HepG2 (cell line): ENCODE measurements around the gene FOXK2. TPM values are rescaled to one million over a fixed set of nuclear protein-coding genes. Genes with fewer than 3 reads are reported as not detected.

Experiments
- ATAC-seq: fragments of 200-7000 bp; cut with Tn5 transposase; 3 replicates; pipeline ENCODE4 v1.9.1; 2020; ENCODE audit warnings: mild to moderate bottlenecking, moderate library complexity
- BruUV-seq: library from RNA; stranded (reverse); fragments of 400-500 nt; replicated peaks from 2 replicates; lab custom pipeline; 2021; lab: Mats Ljungman, UMichigan
- CTCF ChIA-PET: fragments of 300-600 bp; formaldehyde crosslinking; extraction: SDS; loops from one replicate; lab custom pipeline; 2021; ENCODE audit warnings: low total read pairs, inconsistent platforms, low intra/inter-chr PET ratio; lab: Yijun Ruan, JAX
- POLR2A ChIA-PET: fragments of 350-600 bp; sonication (Branson Sonifier 250); formaldehyde crosslinking; loops from one replicate; lab custom pipeline; 2020; ENCODE audit warnings: antibody characterized with exemption, inconsistent platforms; lab: Yijun Ruan, JAX
- DNase-seq: peaks from one replicate; pipeline ENCODE4 v3.0.0-alpha.2; 2015; ENCODE audit warnings: low spot score
- FAIRE-seq: peaks from 3 replicates; lab custom pipeline; 2011; peaks lifted over from hg19 to GRCh38; lab: Jason Lieb, UNC
- H2AFZ ChIP-seq: one replicate; pipeline ENCODE4 v1.6.1; 2011; ENCODE audit warnings: low read length, inconsistent platforms
- H3K27ac ChIP-seq: fragments of 300-600 bp; 3 replicates; pipeline ENCODE4 v1.8.0; 2011; ENCODE audit warnings: mixed run types, mild to moderate bottlenecking, mixed read lengths, low read length, inconsistent platforms; ENCODE audit not compliant: insufficient read depth; ENCODE audit errors: extremely low read length
- H3K27me3 ChIP-seq, 2 experiments: fragments of 200-600 bp in 1 of 2; 2 replicates in 1 of 2; 3 replicates in 1 of 2; pipeline versions ENCODE4 v1.6.0 to v1.8.0; 2011; ENCODE audit warnings: low read length in 2 of 2, mild to moderate bottlenecking in 2 of 2, moderate library complexity in 2 of 2, inconsistent platforms in 1 of 2; ENCODE audit not compliant: insufficient read depth in 2 of 2, control insufficient read depth in 1 of 2
- H3K36me3 ChIP-seq, 2 experiments: fragments of 200-600 bp in 1 of 2; replicated peaks in 1 of 2; 2 replicates in 1 of 2; 3 replicates in 1 of 2; pipeline versions ENCODE4 v1.5.1 to v1.8.0; 2011; ENCODE audit warnings: low read length in 2 of 2, inconsistent platforms in 1 of 2; ENCODE audit not compliant: insufficient read depth in 2 of 2, control insufficient read depth in 1 of 2
- H3K4me1 ChIP-seq: 2 replicates; pipeline ENCODE4 v1.5.1; 2012; ENCODE audit warnings: low read length, inconsistent platforms; ENCODE audit not compliant: insufficient read depth
- H3K4me2 ChIP-seq: 2 replicates; pipeline ENCODE4 v1.6.0; 2011; ENCODE audit warnings: low read depth, low read length, inconsistent platforms
- H3K4me3 ChIP-seq, 3 experiments: fragments of 200-600 bp in 1 of 3; sonication (generic), shearing (Covaris generic) in 1 of 3; replicated peaks in 1 of 3; 2 replicates each; pipeline ENCODE4 v1.5.1; 2011 to 2016; ENCODE audit warnings: low read length in 3 of 3, inconsistent platforms in 2 of 3, low read depth in 2 of 3, mild to moderate bottlenecking in 2 of 3, control low read depth in 1 of 3, mixed read lengths in 1 of 3; ENCODE audit not compliant: insufficient read depth in 1 of 3
- H3K79me2 ChIP-seq: one replicate; pipeline ENCODE4 v1.6.1; 2011; ENCODE audit warnings: low read length, inconsistent platforms; ENCODE audit not compliant: insufficient read depth
- H3K9ac ChIP-seq: 2 replicates; pipeline ENCODE4 v1.6.0; 2011; ENCODE audit warnings: mild to moderate bottlenecking, low read depth, low read length, inconsistent platforms; ENCODE audit not compliant: insufficient read depth
- H3K9me3 ChIP-seq: 2 replicates; pipeline ENCODE4 v1.5.1; 2012; ENCODE audit warnings: mild to moderate bottlenecking, low read length
- H4K20me1 ChIP-seq: 2 replicates; pipeline ENCODE4 v1.6.0; 2011; ENCODE audit warnings: inconsistent platforms, mild to moderate bottlenecking, low read length, moderate library complexity; ENCODE audit not compliant: insufficient read depth
- CSRNP2 ChIP-seq: sonication (generic); formaldehyde crosslinking; conservative IDR thresholded peaks from 2 replicates; pipeline ENCODE4 v1.8.0; 2022; ENCODE audit warnings: low read depth, missing genetic modification reagents
- FOXA1 ChIP-seq, 2 experiments: fragments of 450-650 bp in 1 of 2; sonication (generic) in 1 of 2; formaldehyde crosslinking in 1 of 2; IDR thresholded peaks; 2 replicates each; pipeline versions ENCODE4 v1.4.0 to v1.6.1; 2016 to 2020; ENCODE audit warnings: missing genetic modification reagents in 1 of 2
- KDM5B ChIP-seq: sonication (generic); formaldehyde crosslinking; IDR thresholded peaks from 2 replicates; pipeline ENCODE4 v1.4.0; 2020; ENCODE audit warnings: missing genetic modification reagents, mild to moderate bottlenecking, borderline replicate concordance
- MYPOP ChIP-seq: sonication (generic); formaldehyde crosslinking; IDR thresholded peaks from 2 replicates; pipeline ENCODE4 v1.8.1; 2023; ENCODE audit warnings: mild to moderate bottlenecking, moderate library complexity, missing genetic modification reagents
- PAF1 ChIP-seq: IDR thresholded peaks from 2 replicates; pipeline ENCODE4 v1.6.1; 2016; ENCODE audit warnings: missing genetic modification reagents, missing compliant biosample characterization
- PITX1 ChIP-seq: sonication (generic); formaldehyde crosslinking; IDR thresholded peaks from 2 replicates; pipeline ENCODE4 v1.5.1; 2020; ENCODE audit warnings: mild to moderate bottlenecking, missing genetic modification reagents
- RXRB ChIP-seq: IDR thresholded peaks from 2 replicates; pipeline ENCODE4 v1.6.1; 2016; ENCODE audit warnings: borderline replicate concordance, missing genetic modification reagents, missing compliant biosample characterization
- SP2 ChIP-seq: sonication (generic); formaldehyde crosslinking; IDR thresholded peaks from 2 replicates; pipeline ENCODE4 v1.5.1; 2020; ENCODE audit warnings: mild to moderate bottlenecking, missing genetic modification reagents
- TCF7L2 ChIP-seq: IDR thresholded peaks from 2 replicates; pipeline ENCODE4 v1.6.1; 2011; ENCODE audit warnings: mild to moderate bottlenecking, low read depth, low read length, moderate library complexity
- ZNF362 ChIP-seq: sonication (generic); formaldehyde crosslinking; IDR thresholded peaks from 2 replicates; pipeline ENCODE4 v1.4.0; 2020; ENCODE audit warnings: missing genetic modification reagents, mild to moderate bottlenecking, borderline replicate concordance
- ZNF530 ChIP-seq: sonication (generic); formaldehyde crosslinking; IDR thresholded peaks from 2 replicates; pipeline ENCODE4 v1.5.0; 2020; ENCODE audit warnings: low read depth, mild to moderate bottlenecking, missing genetic modification reagents
- ZNF547 ChIP-seq: sonication (generic); formaldehyde crosslinking; IDR thresholded peaks from 2 replicates; pipeline ENCODE4 v1.5.1; 2020; ENCODE audit warnings: mild to moderate bottlenecking, missing genetic modification reagents
- ZNF674 ChIP-seq: sonication (generic); formaldehyde crosslinking; IDR thresholded peaks from 2 replicates; pipeline ENCODE4 v1.5.0; 2020; ENCODE audit warnings: low read depth, mild to moderate bottlenecking, missing genetic modification reagents
- ZNF704 ChIP-seq: sonication (generic); formaldehyde crosslinking; IDR thresholded peaks from 2 replicates; pipeline ENCODE4 v1.8.1; 2023; ENCODE audit warnings: mild to moderate bottlenecking, inconsistent platforms, moderate library complexity, missing genetic modification reagents, borderline replicate concordance
- ZNF740 ChIP-seq: sonication (generic); formaldehyde crosslinking; IDR thresholded peaks from 2 replicates; pipeline ENCODE4 v1.4.0; 2020; ENCODE audit warnings: missing genetic modification reagents
- WGBS: methylation state at CpG from one replicate; pipeline ENCODE4 v1.1.6; 2017; ENCODE audit warnings: low lambda C conversion rate; 5-methylcytosine and 5-hydroxymethylcytosine counted together
- in situ Hi-C: cut with HindIII; loops from 2 replicates; pipeline ENCODE4 v1.10.0; 2017; ENCODE audit warnings: low pct_unique_long_range_greater_than_20kb; ENCODE audit not compliant: extremely low pct_ligation_motif_present
- intact Hi-C: fragments of 100-400 bp; cut with micrococcal nuclease; formaldehyde crosslinking; loops from one replicate; pipeline ENCODE4 v1.10.0; 2022; ENCODE audit not compliant: unreplicated experiment
- polyA plus RNA-seq, 8 experiments: library from polyadenylated mRNA; depleted of rRNA in 3 of 8; stranded (reverse) in 7 of 8; unstranded in 1 of 8; fragments of >200 nt; fragmentation: Illumina TruSeq in 4 of 8; extraction: Trizol in 4 of 8; gene quantifications; 2 replicates each; pipeline versions ENCODE4 v1.2.1 to v1.2.3, GENCODE V29; 2011 to 2016; ENCODE audit warnings: low read depth in 4 of 8, missing spikeins in 1 of 8, mixed read lengths in 1 of 8; ENCODE audit not compliant: insufficient read depth in 1 of 8
- total RNA-seq, 5 experiments: library from RNA; depleted of rRNA; stranded (reverse); fragments of >200 nt; fragmentation: Illumina TruSeq; extraction: Trizol; gene quantifications; 2 replicates each; pipeline ENCODE4 v1.2.3, GENCODE V29; 2016; ENCODE audit warnings: low read depth in 1 of 5

FOXK2 gene
- total and polyA plus RNA-seq, 2 of the 13 experiments (the other 11 are each of a cell fraction or from before 2014, with no cell fraction given) = 67.1 to 67.2 TPM

GRCh38 chr17:82495844-82496528, 23.5 kb upstream of the FOXK2 start (continued):
- no peak for TF ChIP-seq RXRB (CRISPR knock-in tag)
- TF ChIP-seq ZNF362 (CRISPR knock-in tag) = no peak
- TF ChIP-seq PAF1 = no peak
- no peak for TF ChIP-seq ZNF547 (CRISPR knock-in tag)
- TF ChIP-seq, all 625 proteins: peak for 53

- Histone ChIP-seq H3K9me3 (no peaks in the 10 kb centered on the region), H3K36me3 (no peaks in the 10 kb centered on the region), H3K4me1 (peaks cover 60% of the 10 kb centered on the region), H3K9ac (no peak overlapping the region), H4K20me1 (no peaks in the 10 kb centered on the region), H3K79me2 (no peaks in the 10 kb centered on the region), H3K4me3 (no peak overlapping the region), H2AFZ (no peak overlapping the region), H3K4me2 (peak overlapping the region; percentile 85; the same call in 1 of the 2 replicates), H3K27ac (no peak overlapping the region), H3K27me3 (no peaks in the 10 kb centered on the region; a peak in 1 of 5 replicates)
- WGBS = 82% methylated on average over 68 of the region's 83 CpGs
- no peak for ATAC-seq
- intact Hi-C loops (no loop called here), in situ Hi-C loops (no loop called here)
- no peak for DNase-seq
- no TSS peak for BruUV-seq
- FAIRE-seq = no peak
- ChIA-PET POLR2A (interaction anchor here (0.6 to 3.0 kb wide), 6 partner anchors 10 to 171 kb away, joined by 3 to 14 read pairs (median 7); partner anchors contain the start of gene FOXK2), CTCF (no interaction called here)
- TF ChIP-seq ZNF530 (CRISPR knock-in tag) (no peak), CSRNP2 (CRISPR knock-in tag) (no peak), MYPOP (no peak), ZNF704 (CRISPR knock-in tag) (no peak), ZNF740 (CRISPR knock-in tag) (no peak), ZNF674 (CRISPR knock-in tag) (no peak), FOXA1 (IDR thresholded peaks at IDR 0.05) (no peak), FOXA1 (CRISPR knock-in tag; IDR thresholded peaks at IDR 0.05) (no peak), TCF7L2 (no peak), PITX1 (CRISPR knock-in tag) (no peak), KDM5B (0 out of 2 replicates have a peak, but pooled peaks have one; percentile 59), SP2 (CRISPR knock-in tag) (no peak)
Observed at GRCh38 chr17:82496529-82497434, 22.8 kb upstream of the FOXK2 start.
